HG03378 (cell line): ENCODE measurements around the gene PLSCR4.
"Not testable (repeated sequence)": the region's sequence is repeated elsewhere in the genome, so short reads cannot be mapped to it uniquely, and the experiment has no call there.

Experiments used
- ATAC-seq: cut with Tn5 transposase; IDR thresholded peaks from one replicate; pipeline ENCODE4 v1.9.1; 2021; ENCODE audit warnings: mild to moderate bottlenecking, moderate library complexity; ENCODE audit not compliant: unreplicated experiment

Gene PLSCR4

DNA sequence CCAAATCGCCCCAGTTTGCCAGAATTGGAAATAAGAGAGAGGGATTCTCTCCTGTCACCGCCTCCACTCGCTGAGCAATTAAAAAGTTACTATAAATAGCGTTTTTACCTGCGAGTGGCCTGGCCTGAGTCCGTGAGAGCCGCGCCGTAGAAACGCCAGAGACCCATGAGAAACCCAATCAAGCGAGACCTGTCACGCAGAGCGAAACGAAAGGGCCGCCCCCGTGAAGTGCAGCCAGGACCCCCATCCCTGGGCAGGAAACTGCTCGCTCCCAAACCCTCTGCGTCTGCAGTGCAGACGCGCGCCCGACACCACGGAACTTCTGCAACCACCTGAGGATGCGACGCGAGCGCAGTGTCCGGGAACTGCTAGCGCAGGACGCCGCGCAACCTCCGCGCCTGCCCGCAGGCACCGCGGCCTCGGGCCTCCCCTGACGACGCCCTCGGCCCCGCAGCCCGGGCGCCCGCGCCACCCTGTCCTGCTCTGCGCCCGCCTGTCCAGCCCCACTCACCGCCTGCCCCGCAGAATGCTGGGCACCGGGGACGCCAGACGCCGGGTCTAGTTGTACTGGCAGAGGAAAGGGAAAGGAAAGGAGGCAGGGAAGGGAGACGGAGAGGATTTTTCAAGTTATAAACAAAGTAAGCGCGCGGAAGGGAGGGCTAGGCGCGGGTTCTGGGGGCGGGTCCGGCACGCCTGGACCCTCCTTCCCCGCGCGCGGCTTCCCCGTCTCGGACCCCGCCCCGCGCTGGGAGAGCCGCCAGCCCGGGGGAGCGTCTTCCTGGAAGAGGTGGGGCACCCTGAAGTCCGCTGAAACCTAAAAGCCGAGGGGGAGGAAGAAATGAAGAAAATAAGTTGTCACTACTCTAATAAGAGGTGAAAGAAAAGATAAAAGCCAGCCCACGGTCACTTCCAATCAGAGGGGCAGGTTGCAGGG lies at the start of gene PLSCR4:
PLSCR4 (minus strand) TSS at position 657 of the 934 bp plus-strand sequence. CDS start 29,034 bp downstream, outside the sequence.
- no peak for ATAC-seq

GRCh38 chr3:146293401-146293800 lies 42.5 kb upstream of the PLSCR4 start:
- ATAC-seq, result not testable (repeated sequence)

GRCh38 chr3:146283781-146284445 lies 33.0 kb upstream of the PLSCR4 start:
- ATAC-seq, result no peak

DNA sequence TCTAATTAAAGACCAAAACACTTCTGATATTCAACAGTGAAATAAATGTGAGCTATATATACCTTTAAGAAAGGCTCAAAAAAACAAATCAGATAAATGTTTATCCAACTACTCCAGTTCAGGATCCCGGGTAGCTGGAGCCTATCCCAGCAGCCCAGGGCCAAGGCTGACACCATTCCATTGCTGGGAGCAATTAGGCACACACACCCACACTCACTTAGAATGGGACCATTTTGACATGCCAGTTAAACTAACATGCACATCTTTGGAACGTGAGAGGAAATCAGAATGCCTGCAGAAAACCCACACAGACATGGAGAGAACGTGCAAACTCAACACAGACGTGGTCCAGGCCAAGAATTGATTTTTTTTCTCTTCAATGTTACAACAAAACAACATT lies 30.0 kb upstream of the PLSCR4 start:
- no peak for ATAC-seq

GRCh38 chr3:146279951-146280350 lies 29.0 kb upstream of the PLSCR4 start:
- no peak for ATAC-seq

DNA sequence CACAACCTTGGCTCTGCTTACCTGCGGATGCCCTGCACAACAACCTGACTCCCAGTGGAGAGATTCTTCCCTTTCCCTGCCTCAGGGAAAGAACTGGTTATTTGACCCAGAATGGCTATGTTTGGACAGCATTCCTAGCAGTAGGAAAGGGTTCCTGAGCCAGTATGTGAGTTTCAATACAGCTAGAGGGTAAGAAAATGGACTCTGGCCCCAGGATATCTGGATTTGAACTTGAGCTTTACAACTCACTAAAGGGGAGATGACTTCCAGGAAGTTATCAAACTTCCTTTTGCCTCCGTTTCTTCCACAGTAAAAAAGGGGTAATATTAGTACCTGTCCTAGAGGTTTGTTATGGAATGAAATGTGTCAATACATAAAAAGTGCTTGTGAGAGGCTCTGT lies 28.1 kb upstream of the PLSCR4 start:
- no peak for ATAC-seq

- no peak for ATAC-seq
These were observed 27.2 kb upstream of the PLSCR4 start for GRCh38 chr3:146277953-146278631.

DNA sequence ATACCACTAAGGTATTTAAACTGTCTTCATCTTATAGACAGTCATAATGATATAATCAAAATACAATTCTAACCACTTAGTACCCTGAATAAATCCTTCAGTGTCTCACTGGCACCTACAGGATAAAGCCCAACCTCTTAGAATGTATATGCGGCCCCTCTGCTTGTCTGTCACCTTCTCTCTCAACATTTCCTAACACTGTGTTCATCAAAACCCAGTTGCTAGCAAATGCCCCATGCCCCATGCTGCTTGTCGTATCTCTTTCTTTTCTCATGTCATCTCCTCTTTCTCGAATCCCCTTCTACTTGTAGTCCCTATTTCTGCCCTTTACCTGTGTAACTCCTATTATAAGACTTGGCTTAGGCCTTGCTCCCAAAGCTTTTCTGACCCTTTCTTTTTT lies 24.6 kb upstream of the PLSCR4 start:
- ATAC-seq, result no peak

DNA sequence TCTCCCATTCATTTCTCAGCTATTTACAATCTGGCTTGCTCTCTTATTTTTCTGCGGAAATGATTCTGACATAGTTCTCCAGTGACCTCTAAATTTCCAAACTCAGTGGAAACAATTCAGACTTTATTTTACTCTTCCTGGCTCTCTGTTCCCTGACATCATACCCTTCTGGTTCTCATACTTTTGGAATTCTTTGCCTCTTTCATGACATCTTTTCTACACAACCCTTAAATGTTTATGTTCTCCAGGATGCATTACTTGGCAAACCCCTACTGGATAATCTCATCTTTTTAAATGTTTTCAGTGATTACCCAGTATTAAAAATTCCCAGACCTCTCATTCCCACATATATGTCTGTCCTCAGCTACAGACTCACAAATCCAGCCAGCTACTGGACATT lies 23.9 kb upstream of the PLSCR4 start:
- no peak for ATAC-seq

DNA sequence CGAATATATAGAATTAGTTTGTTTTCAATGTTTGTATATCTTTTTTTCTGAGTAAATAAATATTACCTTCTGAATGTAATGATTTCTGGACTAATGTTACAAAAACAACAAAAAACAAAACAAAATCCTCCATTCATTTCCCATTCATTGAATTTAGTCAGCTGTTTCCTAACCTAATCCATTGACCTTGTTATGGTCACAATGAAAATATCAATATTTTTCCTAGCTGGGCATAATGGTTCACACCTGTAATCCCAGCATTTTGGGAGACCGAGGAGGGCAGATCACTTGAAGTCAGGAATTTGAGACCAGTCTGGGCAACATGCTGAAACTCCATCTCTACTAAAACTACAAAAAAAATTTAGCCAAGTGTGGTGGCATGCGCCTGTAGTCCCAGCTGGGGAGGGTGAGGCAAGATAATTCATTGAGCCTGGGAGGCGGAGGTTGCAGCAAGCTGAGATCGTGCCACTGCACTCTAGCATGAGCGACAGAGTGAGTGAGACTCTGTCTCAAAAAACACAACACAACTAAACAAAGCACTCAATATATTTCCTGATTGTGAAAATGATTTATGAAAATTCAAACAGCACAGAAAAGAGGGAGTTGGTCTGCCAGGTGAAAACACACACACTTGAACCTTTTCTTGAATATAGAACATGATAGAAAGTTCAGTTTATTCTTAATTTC lies 23.0 kb upstream of the PLSCR4 start:
- ATAC-seq, result no peak

DNA sequence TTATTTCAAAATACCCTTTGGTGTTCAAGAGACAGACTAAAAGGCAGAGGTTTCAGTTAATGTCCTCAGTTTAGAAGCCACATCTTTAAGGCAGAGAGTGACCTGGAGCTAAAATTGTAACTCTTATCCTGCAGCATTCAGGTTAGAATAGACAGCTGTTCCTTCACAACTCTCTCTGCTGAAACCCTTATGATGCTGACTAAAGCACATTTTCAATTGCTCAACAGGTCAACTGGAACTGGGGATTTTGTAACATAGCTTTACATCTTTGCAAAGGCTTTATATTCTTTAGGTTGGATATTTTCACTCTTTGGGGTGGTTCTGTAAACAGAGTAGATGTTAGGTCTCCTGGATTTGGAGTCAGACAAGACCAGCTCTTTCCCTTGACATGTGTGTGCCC lies 20.3 kb upstream of the PLSCR4 start:
- ATAC-seq, result no peak

DNA sequence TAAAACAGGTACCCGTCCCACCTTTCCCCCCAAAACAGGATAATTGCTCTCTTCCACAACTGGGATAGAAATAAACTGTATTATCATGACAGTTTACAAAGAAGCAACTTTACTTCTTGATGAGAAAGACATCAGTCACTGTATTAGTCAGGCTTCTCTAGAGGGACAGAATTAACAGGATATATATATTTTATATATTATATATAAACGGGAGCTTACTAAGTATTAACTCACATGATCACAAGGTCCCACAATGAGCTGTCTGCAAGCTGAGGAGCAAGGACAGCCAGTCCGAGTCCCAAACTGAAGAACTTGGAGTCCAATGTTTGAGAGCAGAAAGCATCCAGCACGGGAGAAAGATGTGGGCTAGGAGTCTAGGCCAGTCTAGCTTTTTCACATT lies 18.4 kb upstream of the PLSCR4 start:
- ATAC-seq, result no peak

DNA sequence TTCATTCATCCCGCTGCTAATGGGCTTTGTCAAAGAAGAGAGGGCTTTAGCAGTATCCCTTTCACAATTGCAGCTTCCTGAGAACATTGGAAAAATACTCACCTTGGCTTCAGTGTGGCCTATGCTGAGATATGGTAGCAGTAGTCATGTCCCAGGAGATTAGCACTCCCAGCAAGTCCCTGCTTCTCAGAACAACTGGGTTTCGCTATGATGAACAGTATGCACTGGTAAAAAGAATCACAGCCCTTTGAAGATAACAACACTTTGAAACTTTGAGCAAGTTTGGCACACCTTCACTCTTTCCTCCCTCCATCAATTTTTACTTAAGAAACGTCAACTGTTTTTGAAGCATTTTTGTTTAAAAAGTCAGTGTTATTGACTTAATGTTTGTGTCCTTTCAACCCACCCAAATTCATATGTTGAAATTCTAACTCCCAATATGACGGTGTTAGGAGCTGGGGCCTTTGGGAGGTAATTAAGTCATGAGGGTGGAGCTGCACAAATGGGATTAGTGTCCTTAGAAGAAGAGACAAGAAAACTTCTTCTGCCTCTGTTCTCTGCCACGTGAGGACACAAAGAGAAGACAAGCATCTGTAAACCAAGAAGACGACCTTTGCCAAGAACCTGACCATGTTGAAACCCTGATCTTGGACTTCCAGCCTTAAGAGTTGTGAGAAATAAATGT lies 17.8 kb upstream of the PLSCR4 start:
- no peak for ATAC-seq

DNA sequence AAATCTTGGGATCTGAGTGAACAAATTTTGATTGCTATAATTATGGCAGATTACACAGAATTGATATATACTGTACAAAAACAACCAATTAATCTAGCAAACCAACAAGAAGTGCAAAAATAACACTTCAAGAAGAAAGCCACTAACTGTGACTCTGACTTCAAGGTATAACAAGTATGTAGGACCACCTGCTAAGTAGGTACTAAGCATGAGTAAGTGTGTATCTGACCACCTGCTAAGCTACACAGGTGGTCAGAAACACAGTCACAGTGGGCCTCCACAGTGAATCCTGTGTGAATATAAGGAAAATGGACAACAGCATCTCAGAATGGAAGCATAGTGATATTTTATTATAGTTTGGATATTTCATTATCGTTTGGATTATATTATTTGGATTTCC lies 14.8 kb upstream of the PLSCR4 start:
- ATAC-seq, result no peak

DNA sequence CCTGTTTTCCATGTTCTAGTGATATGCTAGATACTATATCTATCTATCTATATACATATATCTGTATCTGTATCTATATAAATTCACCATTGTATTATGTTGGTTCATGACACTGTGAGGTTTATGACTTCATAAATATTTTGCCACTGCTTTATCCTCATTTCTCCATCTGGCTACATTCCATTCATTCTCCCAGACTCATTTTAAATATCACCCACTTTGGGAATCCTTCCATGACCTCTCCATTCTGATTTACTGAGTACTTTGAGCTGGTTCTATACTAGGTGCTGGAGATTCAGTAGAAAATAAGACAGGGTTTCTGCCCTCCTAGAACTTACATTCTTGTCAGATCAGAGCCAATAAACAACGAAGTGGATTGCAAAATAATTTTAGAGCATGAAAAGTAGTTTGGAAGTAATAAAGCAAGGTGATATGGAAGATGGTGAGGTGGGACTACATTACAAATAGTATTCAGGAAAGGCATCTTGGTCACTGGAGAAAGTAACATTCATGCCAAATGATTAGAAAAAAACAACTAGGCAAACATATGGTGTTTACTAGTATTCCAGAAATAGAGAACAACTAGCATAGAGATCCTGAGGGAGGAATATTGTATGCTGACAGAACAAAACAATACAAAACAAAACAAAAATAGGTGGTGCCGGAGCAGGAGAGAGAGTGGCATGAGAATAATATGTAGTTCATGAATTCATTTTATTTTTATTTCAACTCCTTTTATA lies 11.6 kb upstream of the PLSCR4 start:
- no peak for ATAC-seq

GRCh38 chr3:146259880-146260589 lies 9.1 kb upstream of the PLSCR4 start:
- no peak for ATAC-seq

DNA sequence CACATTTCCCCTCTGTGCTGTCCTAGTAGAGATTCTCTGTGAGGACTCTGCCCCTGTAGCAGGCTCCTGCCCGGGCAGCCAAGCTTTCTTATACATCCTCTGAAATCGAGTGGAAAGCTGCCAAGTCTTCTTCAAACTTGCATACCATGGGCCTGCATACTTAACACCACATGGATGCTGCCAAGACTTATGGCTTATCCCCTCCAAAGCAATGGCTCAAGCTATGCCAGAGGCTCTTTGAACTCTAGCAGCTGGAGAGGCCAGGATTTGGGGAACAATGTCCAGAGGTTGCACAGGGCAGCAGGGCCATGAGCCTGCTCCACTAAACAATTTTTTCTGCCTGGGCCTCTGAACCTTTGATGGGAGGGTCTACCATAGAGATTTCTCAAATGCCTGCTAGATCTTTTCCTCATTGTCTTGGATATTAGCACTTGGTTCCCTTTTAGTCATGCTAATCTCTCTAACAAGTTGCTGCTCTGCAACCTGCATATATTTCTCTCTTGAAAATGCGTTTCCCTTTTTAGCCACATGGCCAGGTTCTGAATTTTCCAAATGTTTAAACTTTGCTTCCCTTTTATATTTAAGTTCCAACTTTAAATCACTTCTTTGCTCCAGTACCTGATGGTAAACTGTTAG lies 6.1 kb upstream of the PLSCR4 start:
- no peak for ATAC-seq

- ATAC-seq, result not testable (repeated sequence)
These were observed 1.5 kb upstream of the PLSCR4 start for GRCh38 chr3:146252445-146252844.

- no peak for ATAC-seq
These were observed 984 bp downstream of the PLSCR4 start for GRCh38 chr3:146249921-146250320.
